GM21723 (cell line): Measurements from ENCODE around the gene MGRN1.

ENCODE experiments used
- ATAC-seq: cut with Tn5 transposase; IDR thresholded peaks from one replicate; pipeline ENCODE4 v1.9.1; 2021; ENCODE audit warnings: mild to moderate bottlenecking, moderate library complexity; ENCODE audit not compliant: unreplicated experiment

Gene MGRN1

GRCh38 chr16:4667203-4667963, 42.8 kb downstream of the MGRN1 start:
- no peak for ATAC-seq

GRCh38 chr16:4668313-4668960, 43.8 kb downstream of the MGRN1 start:
- no peak for ATAC-seq

DNA sequence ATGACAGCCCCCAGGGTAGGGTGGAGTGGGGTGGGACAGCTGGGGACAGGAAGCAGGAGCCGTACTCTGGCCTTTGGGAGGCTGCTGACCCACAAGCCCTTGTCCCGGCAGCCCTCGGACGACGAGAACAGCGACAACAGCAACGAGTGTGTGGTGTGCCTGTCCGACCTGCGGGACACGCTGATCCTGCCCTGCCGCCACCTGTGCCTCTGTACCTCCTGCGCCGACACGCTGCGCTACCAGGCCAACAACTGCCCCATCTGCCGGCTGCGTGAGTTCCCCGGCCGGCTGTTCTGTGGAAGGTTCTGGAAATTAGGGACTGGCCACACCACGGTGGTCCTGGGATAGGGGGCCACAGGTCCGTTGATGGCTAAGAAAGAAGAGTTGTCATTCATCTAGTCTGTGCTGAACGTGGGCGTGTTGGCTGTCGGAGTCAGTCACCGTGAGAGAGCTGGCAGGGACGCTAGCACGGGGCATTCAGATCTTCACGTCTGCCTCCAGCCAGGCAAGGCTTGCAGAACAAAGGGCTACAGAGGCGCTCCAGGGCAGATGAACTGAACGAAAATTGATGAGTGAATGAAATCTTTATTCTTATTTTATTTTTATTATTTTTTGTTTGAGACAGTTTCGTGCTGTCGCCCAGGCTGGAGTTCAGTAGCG, 48.9 kb downstream of the MGRN1 start:
- no peak for ATAC-seq

DNA sequence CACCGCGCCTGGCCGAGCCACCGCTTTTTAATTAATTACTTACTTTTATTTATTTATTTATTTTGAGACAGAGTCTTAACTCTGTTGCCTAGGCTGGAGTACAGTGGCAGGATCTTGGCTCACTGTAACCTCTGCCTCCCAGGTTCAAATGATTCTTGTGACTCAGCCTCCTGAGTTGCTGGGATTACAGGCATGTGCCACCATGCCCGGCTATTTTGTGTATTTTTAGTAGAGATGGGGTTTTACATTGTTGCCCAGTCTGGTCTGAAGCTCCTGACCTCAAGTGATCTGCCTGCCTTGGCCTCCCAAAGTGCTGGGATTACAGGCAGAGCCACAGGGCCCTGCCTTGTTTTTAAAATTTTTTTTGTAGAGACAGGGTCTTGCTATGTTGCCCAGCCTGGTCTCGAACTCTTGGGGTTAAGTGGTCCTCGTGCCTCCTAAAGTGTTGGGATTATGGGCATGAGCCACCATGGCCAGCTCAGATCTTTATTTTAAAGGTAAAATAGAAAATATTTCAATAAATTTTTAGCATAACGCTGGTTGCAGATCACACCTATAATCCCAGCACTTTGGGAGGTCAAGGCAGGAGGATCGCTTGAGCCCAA, 50.4 kb downstream of the MGRN1 start:
- ATAC-seq = no peak

DNA sequence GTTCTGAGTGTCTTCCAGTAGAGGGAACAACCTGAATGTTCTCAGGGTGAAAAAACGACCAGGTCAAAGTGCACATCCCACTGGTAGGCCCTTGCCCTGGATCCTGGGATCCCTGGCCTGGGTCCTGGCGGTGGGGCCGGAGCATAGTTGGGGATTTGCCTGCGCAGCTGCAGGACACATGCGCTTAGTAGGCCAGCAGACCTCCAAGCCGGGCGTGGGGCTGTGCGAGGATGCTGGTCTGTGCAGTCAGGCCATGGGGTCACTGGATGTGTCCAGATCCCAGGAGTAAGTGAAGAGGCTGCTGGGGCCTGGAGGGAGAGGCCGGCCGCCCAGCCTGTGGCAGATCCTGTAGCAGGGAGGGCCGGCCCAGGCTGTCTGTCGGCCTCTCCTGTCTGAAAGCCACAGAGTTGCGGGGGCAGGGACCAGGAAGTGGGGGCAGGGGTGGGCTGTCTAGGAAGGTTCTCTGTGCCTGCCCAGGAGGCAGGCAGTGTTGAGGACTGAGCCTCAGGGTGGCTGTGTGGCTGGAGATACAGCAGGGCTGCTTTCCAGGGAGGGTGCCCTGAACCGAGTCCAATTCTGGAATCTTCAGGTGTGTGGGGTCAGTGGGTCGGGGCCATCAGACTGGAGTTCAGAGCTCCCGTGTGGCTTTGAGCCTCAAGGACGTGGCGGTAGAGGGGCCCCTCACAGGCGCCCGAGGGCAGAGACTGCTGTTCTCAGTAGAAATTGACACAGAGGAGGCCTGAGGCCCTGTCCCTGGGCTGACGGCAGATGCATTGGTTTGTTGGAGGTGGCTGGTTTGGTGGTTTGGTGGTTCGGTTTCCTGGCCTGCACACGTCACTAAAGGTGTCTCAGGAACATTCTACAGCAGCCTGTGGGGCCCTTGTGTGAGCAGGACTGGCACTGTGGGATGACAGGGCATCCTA, 51.5 kb downstream of the MGRN1 start:
- no peak for ATAC-seq

DNA sequence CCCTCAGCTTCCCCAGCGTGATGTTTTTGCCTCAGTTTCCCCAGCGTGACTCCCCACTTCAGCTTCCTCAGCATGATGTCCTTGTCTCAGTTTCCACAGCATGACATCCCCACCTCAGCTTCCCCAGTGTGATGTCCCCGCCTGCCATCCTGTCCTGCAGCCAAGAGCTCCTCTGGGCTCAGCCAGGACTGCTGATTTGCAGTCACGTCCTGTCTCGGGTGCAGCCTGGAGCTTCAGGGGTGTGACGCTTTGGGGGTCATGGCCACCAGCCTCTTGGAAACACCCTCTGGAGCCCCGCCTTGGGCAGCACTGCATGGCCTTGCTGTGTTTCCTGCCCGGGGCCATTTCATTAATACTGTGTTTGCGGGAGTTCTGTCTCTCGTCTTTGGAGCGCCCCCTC, 52.2 kb downstream of the MGRN1 start:
- ATAC-seq = no peak

GRCh38 chr16:4677390-4677789, 52.8 kb downstream of the MGRN1 start:
- no peak for ATAC-seq

GRCh38 chr16:4677994-4678393, 53.4 kb downstream of the MGRN1 start:
- no peak for ATAC-seq

GRCh38 chr16:4678596-4678995, 54.0 kb downstream of the MGRN1 start:
- ATAC-seq = no peak

- no peak for ATAC-seq
These were observed 54.7 kb downstream of the MGRN1 start for GRCh38 chr16:4679156-4679849.

- ATAC-seq = no peak
These were observed 55.4 kb downstream of the MGRN1 start for GRCh38 chr16:4679850-4680636.

GRCh38 chr16:4680673-4681470, 56.2 kb downstream of the MGRN1 start:
- ATAC-seq = no peak

- ATAC-seq = no peak
These were observed 57.0 kb downstream of the MGRN1 start for GRCh38 chr16:4681471-4682083.

DNA sequence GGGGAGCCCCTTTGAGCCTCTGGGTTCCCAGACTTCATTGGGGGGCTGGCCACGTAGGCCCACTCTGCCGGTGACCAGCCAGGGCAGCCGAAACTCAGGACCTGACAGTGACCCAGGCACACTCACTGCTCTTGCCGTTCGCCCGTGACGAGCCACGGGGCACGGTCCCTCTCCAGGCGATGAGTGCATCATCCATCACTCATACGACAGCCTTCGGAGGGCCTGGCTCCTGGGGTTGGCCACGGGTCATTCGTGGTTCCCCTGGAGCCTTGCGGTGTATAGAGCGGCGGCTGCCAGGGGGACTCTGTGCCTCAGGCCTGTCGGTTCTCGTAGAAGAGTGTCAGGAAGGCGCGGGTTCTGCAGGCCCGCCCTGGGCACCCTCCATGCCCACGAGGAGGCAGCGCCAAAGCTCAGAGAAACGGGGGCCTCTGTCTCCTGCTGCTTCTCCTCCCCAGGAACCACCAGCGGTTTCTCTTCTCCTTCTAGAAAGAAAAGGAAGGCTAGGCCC, 57.5 kb downstream of the MGRN1 start:
- ATAC-seq = no peak

- ATAC-seq = no peak
These were observed 58.1 kb downstream of the MGRN1 start for GRCh38 chr16:4682616-4683254.

- ATAC-seq = no peak
These were observed 58.8 kb downstream of the MGRN1 start for GRCh38 chr16:4683255-4684057.
